NCI-H1092 treated with DMSO at 0.1 percent for 48 hours (cell line): ENCODE results near the gene ELMO1.
"Not testable (repeated sequence)": the region's sequence is repeated elsewhere in the genome, so short reads cannot be mapped to it uniquely, and the experiment has no call there.

ENCODE experiments used
- DNase-seq: peaks from one replicate; lab custom pipeline; 2025; lab: John Stamatoyannopoulos, UW

Gene ELMO1

DNA sequence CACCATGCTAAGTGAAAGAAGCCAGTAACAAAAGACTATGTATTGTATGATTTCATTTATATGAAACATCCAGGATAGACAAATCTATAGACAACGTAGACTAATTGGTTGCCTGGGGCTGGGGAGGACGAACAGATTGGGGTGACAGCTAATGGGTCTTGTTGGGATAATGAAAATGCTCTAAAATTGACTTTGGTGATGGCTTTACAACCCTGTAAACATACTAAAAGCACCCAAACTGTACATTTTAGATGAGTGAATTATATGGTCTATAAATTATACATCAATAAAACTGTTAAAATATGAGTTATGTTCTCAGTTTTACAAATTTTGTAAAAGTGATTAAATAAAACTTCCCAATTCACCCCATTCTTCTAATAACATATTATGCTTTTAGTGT is 261.5 kb downstream of the ELMO1 start:
- DNase-seq, result no peak

DNA sequence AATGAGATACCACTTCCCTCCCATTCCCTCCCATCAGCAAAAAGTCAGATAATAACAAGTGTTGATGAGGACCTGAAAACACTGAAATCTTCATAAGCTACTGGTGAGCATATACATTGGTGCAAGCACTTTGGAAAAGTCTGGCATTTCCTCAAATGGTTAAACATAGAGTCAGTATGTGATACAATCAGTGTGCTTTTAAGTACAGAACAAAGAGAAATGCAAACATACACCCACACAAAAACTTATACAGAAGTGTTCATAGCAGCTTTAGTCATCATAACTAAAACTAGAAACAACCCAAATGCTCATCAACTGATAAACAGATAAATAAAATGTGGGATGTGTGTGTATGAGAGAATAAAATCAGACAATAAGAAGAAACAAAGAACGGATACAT is 261.9 kb downstream of the ELMO1 start:
- DNase-seq, result no peak

DNA sequence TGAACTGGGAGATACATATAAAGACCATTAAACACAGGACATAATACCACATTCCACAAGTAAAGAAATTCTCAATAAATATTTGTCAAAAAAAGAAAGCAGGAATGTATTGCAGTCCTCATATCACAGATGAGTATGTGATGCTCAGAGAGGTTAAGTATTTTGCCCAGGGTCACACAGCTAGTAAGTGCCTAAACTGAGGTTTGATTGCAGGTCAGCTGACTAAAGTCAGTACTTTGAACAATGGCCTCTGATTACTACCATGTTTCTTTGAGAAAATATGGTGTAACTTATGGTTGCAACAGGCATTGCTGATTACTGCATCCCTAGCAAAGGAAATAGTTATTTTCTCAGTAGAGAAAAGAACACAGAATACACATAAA is 267.1 kb downstream of the ELMO1 start:
- DNase-seq, result no peak

DNA sequence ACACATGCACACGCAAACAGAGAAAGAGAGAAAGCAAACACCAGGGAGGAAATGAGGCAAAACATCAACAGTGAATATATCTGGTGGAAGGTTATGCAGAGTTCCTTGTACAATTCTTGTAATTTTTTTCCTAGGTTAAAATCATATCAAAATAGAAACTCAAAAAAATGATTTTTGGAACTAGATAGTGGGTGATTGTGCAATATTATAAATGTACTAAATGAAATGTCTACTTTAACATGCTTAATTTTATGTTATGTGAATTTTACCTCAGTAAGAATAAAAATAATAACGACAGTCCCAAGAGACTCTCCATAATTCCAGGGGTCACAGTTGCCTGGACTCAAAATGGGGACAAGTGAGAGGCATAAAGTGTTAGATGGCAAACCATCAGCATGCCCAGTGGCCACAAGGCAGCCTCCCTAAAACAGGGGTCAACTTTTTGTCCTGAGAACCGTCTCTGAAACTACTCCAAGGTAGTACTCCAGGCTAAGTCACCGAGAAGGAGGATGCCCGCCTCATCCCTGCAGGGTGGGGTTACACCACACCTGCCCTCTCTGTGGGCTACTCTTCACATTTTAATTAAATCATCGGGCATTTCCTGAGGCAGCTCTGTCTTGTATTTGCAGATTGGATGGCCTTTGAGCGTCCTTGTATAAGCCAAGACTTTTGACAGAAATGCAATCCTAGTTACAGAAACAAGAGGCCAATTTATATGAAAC is 267.7 kb downstream of the ELMO1 start:
- DNase-seq, result no peak

DNA sequence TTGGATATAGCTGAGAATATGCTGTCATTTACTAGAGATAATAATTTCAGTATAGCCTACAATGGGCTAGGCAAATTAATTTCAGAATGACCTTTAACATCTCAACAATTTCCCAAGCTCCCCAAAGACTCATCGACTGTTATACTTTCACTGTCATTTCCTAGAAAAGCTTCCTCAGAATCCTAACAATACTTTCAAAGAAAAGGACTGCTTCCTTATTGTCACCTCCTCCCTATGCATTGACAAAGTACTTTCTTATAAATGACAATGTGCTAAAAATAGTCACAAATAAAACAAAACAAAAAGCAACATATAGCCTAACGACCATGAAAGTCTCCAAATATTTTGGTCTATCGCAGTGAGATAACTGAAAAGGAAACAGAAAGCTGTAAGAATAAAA is 272.6 kb downstream of the ELMO1 start:
- DNase-seq, result no peak

DNA sequence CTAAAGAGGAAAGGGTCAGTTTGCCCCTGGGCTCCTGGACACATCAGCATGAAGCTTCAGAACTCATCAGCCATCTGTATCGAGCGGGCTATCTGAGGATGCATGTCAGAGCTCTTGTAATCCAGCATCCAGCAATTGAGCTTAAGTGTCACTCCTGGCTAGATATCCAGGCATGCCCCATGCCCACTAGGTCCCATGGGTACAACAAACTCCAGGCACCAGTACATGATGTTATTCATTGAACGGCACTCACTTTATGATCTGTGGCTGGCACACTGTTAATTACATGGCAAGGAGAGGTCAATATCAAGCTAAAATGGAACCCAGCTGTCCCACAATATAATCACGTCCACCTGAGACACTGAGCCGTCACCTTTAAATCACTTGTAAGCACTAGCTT is 274.2 kb downstream of the ELMO1 start:
- DNase-seq, result peak; percentile 91

DNA sequence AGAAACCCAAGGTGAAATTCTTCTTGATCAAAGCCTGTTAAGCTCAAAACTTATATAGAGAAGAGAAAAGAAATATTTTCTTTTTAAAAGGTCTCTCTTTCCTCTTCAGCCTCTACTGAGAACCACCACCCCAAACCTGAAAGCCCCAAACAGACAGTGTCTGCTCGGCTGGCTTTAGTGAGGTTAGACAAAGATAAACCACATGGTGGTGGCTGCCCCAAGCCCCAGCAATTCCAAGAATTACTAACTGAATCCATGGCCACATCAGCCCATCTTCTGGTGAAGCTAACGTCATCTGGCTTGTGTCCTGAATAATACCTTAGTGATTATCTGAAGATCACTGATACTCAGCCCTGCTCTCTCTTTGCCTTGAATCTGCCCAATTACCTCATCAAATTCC is 275.0 kb downstream of the ELMO1 start:
- no peak for DNase-seq

DNA sequence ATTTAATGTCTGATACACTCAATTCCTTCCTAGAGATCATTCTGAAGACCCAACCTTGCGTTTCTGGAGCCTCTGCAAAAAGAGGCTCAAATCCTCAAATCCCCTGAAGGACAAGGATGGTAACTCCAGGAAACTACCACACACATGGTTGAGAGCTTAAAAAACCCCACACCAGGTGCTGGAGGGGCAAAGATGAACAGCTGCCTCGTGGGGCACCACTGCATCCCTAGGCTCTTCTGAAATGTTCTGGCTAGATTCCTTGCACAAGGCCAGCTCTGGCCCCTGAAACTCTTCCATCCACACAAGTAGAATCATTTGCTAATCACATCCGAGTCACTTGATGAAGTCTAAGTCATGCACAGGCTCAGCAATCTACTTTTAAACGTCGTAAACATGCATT is 286.6 kb downstream of the ELMO1 start:
- no peak for DNase-seq

DNA sequence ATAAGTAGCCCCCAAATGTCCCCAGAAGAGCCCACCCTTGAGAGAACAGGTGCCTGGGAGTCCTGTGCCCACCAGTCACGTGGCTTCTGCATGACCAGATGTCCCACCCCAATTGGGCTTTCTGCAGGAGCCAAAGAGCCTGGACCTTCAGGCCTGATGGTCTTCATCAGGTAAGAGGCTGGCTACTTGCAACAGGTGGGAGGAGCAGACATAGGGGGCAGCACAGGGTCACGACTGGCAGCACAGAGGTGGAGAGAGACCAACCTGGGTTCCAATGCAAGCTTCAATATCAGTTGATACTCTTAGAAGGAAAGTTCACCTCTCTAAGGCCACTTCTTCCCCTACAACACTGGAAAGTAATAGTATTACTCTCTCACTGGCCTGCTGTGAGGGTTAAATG is 288.0 kb downstream of the ELMO1 start:
- no peak for DNase-seq

DNA sequence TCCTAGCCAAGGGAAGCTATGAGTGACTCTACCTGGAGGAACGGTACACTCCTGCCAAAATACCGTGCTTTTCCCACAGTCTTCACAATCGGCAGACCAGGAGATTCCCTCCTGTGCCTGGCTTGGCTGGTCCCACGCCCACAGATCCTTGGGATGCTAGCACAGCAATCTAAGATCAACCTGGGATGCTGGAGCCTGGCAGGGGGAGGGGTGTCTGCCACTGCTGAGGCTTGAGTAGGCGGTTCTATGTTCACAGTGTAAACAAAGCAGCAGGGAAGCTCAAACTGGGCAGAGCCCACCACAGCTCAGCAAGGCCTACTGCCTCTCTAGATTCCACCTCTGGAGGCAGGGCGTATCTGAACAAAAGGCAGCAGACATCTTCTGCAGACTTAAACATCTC is 295.3 kb downstream of the ELMO1 start:
- DNase-seq, result no peak

DNA sequence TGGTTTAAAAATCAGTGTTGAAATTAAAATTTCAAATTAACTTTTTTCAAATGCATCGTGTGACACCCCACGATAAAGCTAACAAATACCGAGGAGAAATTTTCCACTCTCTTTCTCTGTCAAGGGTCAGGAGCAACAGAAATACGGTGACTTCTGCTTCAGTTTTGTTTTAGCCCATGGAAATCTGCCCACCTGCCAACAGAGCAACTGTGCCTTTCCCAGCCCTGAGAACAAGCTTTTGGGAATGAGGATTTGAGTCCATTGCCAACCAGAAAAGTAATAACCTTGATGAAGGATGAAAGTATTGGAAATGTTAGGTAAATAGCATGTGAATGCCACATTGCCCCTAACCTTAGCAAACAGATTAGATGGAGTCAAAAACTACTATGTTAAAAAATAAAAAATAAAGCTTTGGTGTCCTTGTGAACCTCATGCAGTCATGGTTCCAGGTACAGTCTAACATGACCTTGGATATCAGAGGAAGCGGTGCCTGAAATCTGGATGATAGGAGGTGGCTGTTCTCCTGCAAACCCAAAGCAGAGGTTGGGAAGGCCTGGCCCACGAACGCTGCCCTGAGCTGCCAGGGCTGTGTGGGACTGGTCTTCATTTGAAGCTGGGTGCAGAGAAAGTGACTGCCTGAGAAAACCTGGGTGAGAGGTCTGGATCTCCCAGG is 296.8 kb downstream of the ELMO1 start:
- no peak for DNase-seq

DNA sequence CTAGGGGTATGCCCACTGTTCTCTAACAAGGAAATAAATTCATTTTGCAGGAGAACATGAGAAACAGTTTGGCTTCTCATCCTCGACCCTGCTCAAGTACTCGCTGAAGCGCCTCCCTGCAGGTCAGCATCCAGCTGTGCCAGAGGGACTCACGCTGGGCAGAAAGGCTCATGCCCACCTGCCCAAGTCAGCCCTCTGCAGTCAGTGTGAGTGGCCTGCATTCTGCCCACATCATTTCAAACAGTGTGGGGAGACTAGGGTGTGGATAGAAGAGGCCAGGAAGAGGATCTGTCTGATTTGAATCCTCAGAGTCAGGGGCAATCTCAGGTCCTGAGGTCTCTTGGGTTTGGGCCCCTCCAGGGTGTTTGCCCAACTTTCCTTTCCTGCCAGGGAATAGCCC is 297.8 kb downstream of the ELMO1 start:
- no peak for DNase-seq

DNA sequence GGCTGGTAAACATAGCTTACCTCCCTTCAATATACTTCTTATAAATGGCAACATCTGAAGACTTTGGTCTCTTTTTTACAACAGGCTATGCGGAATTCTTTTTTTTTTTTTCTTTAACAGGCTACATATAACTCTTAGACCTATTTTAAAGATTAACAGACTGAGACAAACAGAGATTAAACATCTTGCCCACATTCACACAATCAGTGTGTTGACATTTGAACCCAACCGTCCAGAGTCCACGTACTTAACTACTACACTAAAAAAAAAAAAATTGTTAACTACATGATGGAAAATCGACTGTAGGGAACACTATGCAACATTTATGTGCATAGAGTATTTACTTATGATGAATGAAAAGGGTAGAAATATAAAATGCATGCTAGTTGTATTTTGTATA is 298.5 kb downstream of the ELMO1 start:
- no peak for DNase-seq

DNA sequence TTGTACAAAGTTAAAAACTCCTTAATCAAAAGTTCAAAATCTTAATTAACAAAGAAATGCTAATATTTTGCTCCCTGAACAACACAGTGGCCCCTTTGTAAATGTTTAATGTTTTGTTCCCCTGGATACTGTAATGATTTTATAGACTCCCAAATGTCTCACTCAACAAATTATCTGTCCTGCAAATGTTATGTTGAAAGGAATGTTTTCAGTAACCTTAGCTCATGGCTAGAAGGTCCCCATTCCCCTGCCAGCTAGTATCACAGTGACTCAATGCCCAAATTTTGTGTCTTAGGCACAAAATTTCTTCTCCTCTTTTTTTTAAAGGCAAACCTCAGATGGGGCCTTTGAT is 298.9 kb downstream of the ELMO1 start:
- no peak for DNase-seq

DNA sequence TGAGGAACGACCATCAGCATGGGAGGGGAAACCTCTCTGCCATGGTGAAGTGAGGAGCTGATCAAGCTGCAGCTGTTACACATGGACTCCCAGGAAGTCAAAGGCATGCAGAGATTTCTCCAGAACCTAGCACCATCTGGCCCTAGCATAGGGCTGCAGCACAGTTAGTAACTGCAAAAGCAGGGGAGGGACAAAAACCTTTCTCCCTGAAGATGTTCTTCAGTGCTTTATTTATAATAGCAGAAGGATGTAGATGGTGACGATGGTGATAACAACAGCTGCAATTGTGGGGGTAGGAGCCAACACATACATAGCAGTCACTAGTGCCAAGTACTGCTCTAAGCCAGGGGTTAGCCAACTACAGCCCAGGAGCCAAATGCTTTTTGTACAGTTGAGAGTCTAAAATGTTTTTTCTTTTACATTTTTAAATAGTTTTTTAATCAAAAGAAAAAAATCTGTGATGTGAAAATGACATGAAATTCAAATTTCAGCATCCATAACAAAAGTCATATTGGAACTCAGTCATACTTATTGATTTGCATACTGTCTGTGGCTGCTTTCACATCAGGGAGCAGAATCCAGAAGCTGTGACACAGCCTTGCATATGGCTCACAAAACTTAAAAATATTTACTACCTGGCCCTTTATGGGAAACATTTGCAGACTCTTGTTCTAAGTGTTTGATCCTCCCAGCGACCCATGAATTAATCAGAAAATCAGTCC is 299.5 kb downstream of the ELMO1 start:
- DNase-seq, result peak; percentile 37

DNA sequence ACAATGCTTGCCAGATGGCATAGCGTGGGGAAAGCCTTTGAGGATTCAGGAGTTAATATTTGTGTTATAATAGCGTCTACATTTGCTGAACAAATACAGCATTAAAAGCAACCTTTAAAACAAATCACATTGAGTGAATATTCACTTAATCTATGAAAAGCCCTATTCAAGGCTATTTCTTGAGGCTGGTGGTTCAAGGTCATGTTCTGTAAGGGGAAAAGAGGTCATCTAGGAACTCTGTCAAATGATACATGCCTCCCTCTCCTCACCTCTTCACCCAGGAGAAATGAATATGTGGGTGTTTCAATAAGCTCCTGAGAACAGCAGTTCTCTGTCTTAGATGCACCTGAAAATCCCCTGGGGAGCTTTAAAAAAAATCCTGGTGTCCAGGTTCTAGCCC is 303.0 kb downstream of the ELMO1 start:
- no peak for DNase-seq

DNA sequence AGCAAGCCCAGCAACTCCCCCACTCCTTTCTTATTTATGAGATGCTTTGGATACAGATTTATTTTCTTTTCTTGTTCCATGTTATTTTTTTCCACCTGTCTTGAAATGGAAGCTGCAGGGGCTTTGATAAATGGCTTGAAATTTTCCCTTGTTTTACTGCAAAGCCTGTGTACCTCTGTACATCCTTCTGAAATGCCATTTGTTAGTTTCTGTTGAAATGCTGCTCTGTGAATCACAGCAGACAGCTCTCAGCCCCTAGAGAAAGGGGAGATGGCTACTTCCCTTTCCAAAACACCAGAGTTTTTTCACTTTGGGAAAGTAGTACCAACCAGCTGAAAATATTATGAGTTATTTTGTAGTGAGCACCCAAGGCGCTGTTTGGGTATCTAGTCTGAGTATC is 304.2 kb downstream of the ELMO1 start:
- DNase-seq, result no peak

DNA sequence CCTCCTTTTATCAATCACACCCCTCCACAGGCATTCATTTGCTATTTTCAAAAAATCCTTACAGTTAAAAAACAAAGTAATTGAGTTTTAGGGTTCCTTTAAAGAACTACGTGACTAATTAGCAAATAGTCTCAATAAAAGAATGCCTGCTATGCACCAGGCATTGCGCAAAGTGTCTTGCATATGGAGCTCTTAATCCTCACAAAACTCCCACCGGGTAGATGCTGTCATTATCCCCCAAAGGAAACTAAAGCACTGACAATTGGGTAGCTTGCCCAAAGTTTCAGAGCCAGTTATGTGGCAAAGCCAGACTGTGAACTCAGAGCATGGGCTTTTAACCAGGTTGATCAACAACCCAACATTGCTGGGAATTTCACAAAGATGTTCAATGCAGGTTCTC is 305.7 kb downstream of the ELMO1 start:
- DNase-seq, result no peak

DNA sequence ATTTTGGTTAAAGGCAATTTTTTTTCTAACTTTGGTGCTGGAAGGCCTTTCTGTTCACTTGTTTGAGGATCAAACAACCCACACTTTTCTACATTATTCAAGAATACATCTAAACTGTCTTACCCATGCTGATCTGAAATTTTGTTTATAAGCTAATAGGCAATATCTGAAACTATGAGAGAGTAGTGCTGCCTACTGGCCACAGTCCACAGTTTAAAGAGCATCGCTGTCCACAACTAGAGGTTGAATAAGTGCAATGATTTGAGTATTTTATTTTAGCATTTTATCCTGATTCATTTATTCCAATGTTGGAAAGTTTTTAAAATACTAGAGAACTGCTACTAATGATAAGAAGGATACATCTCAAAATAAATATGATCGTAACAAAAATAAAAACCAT is 306.9 kb downstream of the ELMO1 start:
- no peak for DNase-seq

DNA sequence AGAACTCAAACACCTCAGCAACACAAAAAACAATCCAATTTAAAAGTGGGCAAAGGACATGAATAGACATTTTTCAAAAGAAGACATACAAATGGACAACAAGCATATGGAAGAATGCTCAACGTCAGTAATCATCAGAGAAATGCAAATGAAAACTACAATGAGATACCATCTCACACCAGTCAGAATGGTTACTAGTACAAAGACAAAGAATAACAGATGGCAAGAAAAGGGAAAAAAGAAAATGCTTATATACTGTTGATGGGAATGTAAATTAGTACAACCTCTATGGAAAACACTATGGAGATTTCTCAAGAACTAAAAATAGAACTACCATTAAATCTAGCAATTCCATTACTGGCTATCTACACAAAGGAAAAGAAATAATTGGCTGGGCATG is 314.8 kb downstream of the ELMO1 start:
- not testable (repeated sequence) for DNase-seq

DNA sequence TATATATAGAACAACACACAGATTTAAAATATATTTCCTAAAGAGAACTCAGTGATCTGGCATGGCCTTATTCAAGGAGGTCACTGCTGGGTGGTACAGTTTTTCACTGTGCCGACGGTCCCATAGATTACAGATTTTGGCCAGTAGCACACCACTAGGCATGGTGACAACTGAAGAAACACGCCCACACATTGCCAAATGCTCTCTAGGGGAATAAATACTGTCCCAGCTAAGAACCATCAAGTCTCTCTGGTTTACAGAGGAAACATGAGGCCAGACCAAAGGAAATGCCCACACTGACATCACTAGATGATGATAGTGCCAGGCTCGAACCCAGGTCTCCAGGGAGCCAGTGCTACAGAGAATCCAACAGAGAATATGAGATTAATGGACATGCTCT is 316.8 kb downstream of the ELMO1 start:
- DNase-seq, result no peak

DNA sequence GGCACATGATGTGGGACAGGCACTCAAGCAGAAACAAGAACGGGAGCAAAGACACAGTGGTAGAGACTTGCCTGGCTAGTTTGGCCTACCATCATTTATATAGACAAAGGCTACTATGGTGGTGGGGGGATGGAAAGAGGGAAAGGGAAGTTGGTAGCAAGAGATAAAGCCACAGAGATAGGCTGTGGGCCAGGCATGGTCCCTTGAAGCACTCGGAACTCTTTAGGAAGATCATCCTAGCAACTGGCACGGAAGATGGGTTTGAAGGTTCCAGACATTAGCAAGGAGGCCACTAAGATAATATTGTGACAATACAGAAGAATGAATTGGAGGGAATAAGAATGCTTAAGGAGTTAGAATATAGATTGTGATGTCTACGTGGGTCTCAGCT is 319.6 kb downstream of the ELMO1 start:
- no peak for DNase-seq

DNA sequence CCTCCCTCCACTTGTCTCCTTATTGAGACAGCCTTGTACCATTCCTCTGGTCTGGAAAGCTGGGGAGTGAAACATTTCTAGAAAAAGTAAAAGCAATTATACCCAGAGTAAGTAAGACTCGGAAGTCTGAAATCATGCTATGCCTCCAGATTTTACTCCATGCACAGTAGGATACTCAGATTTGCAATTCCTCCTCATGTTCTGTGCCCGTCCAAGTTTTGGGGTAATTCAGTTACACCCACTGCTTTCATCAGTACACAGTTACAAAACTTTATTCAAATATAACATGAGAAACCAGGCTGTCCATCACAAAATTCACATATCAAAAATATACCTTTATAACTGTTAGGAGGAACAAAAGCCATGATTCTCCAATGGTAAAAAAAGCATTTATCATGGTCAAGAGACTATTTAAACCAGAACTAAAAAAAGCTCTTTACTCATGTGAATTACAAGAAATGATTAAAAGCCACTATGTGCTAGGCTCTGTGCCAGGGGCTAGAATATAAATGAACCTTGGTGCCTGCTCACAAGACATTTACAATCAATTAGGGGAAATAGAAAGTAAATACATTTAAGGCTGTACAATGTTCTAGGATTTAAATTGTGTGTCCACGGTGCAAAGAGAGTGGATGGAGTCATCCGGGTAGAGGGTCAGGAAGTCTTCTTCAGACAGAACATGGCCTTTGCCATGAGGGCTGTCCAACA is 320.2 kb downstream of the ELMO1 start:
- DNase-seq, result peak; percentile 36
